ENCODE results near the gene VSIG10. TPM values are rescaled to one million over a fixed set of nuclear protein-coding genes. Genes with fewer than 3 reads are reported as not detected.

The VSIG10 gene
- total and polyA plus RNA-seq, 2 of the 13 experiments (the other 11 are each of a cell fraction or from before 2014, with no cell fraction given), result 25.6 to 42.5 TPM

DNA sequence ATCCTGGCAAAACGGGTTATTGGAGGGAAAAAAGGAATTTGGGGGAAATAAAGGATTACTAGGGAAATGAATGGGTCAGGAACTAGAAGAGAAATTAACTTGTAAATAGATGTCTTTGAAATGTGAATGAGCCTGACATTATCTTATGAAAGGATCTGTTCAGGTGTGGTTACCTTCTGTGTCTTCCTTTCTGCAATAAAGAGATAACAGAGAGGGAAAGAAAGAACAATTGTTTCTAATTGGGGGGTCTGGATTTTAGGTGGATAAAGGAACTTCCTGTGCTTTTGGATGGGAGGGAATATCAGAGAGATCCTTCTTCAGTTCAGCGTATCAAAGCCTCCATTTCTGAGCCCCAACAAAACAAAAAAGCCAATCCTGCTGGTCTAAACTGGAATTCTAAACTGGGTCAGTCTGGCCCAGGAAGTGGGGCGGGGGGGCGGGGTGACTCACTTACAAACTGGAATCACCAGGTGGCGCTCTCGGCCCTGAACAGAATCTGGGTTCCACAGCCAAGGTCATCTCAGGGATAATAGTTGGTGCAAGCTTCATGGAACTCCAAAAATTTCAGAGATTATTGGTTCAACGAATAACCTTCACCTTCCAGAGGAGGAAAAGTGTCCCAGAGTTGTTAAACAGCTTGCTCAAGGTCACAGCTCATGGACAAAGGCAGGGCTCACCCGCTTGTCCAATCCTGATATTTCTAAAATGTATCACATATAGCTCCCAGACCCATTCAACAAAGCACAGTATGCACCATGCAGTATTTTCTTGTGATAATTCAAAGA is 17.0 kb upstream of the VSIG10 start:
- ATAC-seq, result peak; percentile 80
- Histone ChIP-seq H3K79me2 (ENCODE audit: insufficient read depth, low read length) (no peaks in the 10 kb centered on the region), H3K4me3 (replicated peaks in 1 of 3; ENCODE audit: insufficient read depth in 1 of 3, low read depth in 2 of 3, low read length in 3 of 3) (no peak overlapping the region; a peak in 1 of 6 replicates), H3K36me3 (replicated peaks in 1 of 2; ENCODE audit: control insufficient read depth in 1 of 2, insufficient read depth in 2 of 2, low read length in 2 of 2) (no peaks in the 10 kb centered on the region), H4K20me1 (ENCODE audit: insufficient read depth, low read length) (no peaks in the 10 kb centered on the region), H3K27ac (ENCODE audit: extremely low read length, insufficient read depth, low read length) (peak overlapping the region; percentile 90), H3K4me2 (ENCODE audit: low read depth, low read length) (peak overlapping the region; percentile 53), H3K9ac (ENCODE audit: insufficient read depth, low read depth, low read length) (peak overlapping the region; percentile 49), H3K9me3 (ENCODE audit: low read length) (no peaks in the 10 kb centered on the region), H3K4me1 (ENCODE audit: insufficient read depth, low read length) (peaks cover 67% of the 10 kb centered on the region), H2AFZ (ENCODE audit: low read length) (peak overlapping the region; percentile 77), H3K27me3 (ENCODE audit: control insufficient read depth in 1 of 2, insufficient read depth in 2 of 2, low read length in 2 of 2) (no peaks in the 10 kb centered on the region)
- ChIA-PET CTCF (ENCODE audit: low intra/inter-chr PET ratio, low total read pairs) (interaction anchor here (0.6 to 1.6 kb wide), 6 partner anchors 11 to 257 kb away, joined by 3 to 6 read pairs (median 4); partner anchors contain the start of gene SUDS3), POLR2A (interaction anchor here (0.9 to 2.9 kb wide), 9 partner anchors 9 to 255 kb away, joined by 3 to 126 read pairs (median 7); partner anchors contain the start of genes PEBP1, SUDS3 and TAOK3)
- peak; percentile 71 for FAIRE-seq
- in situ Hi-C loops (cut with HindIII; ENCODE audit: extremely low pct_ligation_motif_present, low pct_unique_long_range_greater_than_20kb) (loop anchor here (5.0 kb wide), 1 partner anchor 252 kb away; the partner anchor contains the start of gene TAOK3), intact Hi-C loops (cut with micrococcal nuclease; ENCODE audit: unreplicated experiment) (loop anchor here (1.0 to 2.0 kb wide), 4 partner anchors 18 to 252 kb away; partner anchors contain the start of gene TAOK3)
- DNase-seq (ENCODE audit: low spot score), result peak; percentile 91
- no TSS peak for BruUV-seq (replicated peaks)
- WGBS (ENCODE audit: low lambda C conversion rate), result 17% methylated on average over 8 of the region's 8 CpGs
- TF ChIP-seq SPEN (CRISPR knock-in tag; IDR thresholded peaks at IDR 0.05; ENCODE audit: low read depth) (no peak), NR2F6 (IDR thresholded peaks at IDR 0.05) (peak; percentile 46; the same call in 1 of the 2 replicates), NR2F6 (CRISPR knock-in tag; IDR thresholded peaks at IDR 0.05) (peak; percentile 75), SOX6 (IDR thresholded peaks at IDR 0.05) (no peak), SOX6 (CRISPR knock-in tag; IDR thresholded peaks at IDR 0.05) (peak; percentile 82), ZNF605 (CRISPR knock-in tag; IDR thresholded peaks at IDR 0.05) (peak; percentile 49; the same call in 1 of the 2 replicates), FOXO1 (CRISPR knock-in tag; IDR thresholded peaks at IDR 0.05) (peak; percentile 63), ZFP1 (CRISPR knock-in tag; IDR thresholded peaks at IDR 0.05) (no peak), MED1 (CRISPR knock-in tag; IDR thresholded peaks at IDR 0.05) (peak; percentile 81), BRD4 (CRISPR knock-in tag; IDR thresholded peaks at IDR 0.05) (no peak), FOXK1 (CRISPR knock-in tag; IDR thresholded peaks at IDR 0.05; ENCODE audit: borderline replicate concordance, low read depth) (0 out of 2 replicates have a peak, but pooled peaks have one; percentile 14), ZSCAN29 (CRISPR knock-in tag; conservative IDR thresholded peaks at IDR 0.05) (0 out of 2 replicates have a peak, but pooled peaks have one; percentile 21), TAF1 (CRISPR knock-in tag; IDR thresholded peaks at IDR 0.05) (no peak), RXRA (CRISPR knock-in tag; IDR thresholded peaks at IDR 0.05) (peak; percentile 33; the same call in 1 of the 2 replicates), DNMT3B (CRISPR knock-in tag; conservative IDR thresholded peaks at IDR 0.05) (no peak), ZNF274 (CRISPR knock-in tag; IDR thresholded peaks at IDR 0.05) (no peak), CC2D1A (CRISPR knock-in tag; IDR thresholded peaks at IDR 0.05) (no peak), ZNF501 (CRISPR knock-in tag; IDR thresholded peaks at IDR 0.05) (peak; percentile 38; the same call in 1 of the 2 replicates), YY1 (IDR thresholded peaks at IDR 0.05; ENCODE audit: insufficient read depth, insufficient replicate concordance, low read depth, low read length) (no peak), ZNF337 (CRISPR knock-in tag; IDR thresholded peaks at IDR 0.05; ENCODE audit: borderline replicate concordance, low read depth) (no peak), NR2F1 (CRISPR knock-in tag; IDR thresholded peaks at IDR 0.05) (peak in 1 of 2 experiments; percentile 61; a peak in 2 of 4 replicates), CEBPG (CRISPR knock-in tag; IDR thresholded peaks at IDR 0.05) (peak; percentile 22), PITX1 (CRISPR knock-in tag; IDR thresholded peaks at IDR 0.05) (peak; percentile 41; the same call in 1 of the 2 replicates)
- TF ChIP-seq, protein P1, sequence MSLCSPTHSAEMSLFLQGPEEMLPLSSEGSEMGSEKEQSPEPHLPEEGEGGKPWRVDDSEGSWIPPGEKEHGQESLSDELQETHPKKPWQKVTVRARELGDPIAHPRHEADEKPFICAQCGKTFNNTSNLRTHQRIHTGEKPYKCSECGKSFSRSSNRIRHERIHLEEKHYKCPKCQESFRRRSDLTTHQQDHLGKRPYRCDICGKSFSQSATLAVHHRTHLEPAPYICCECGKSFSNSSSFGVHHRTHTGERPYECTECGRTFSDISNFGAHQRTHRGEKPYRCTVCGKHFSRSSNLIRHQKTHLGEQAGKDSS (CRISPR knock-in tag; IDR thresholded peaks at IDR 0.05; ENCODE audit: borderline replicate concordance, low read depth), result peak; percentile 51; the same call in 1 of the 2 replicates
- TF ChIP-seq, protein P2, sequence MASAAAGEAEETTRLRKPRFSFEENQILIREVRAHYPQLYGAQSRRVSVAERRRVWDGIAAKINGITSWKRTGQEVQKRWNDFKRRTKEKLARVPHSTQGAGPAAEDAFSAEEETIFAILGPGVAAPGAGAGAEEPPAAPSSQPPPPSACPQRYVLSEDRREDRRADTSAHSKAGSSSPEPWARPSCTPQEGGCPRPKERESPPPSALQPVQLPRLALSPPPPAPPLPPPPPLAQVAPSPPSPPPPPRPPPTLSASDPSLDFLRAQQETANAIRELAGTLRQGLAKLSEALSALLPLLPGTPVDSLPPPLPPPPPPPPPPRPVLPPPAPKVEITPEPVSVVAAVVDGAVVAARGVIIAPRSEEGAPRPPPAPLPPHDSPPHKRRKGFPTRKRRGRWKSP (CRISPR knock-in tag; IDR thresholded peaks at IDR 0.05), result 0 out of 2 replicates have a peak, but pooled peaks have one; percentile 15
